HCT116 (cell line): ENCODE data around the gene PCBP3. TPM values are rescaled to one million over a fixed set of nuclear protein-coding genes. Genes with fewer than 3 reads are reported as not detected.

Experiments used
- ATAC-seq: fragments of 200-7000 bp; cut with Tn5 transposase; 2 replicates; pipeline ENCODE4 v1.9.1; 2020; ENCODE audit warnings: mild to moderate bottlenecking, moderate library complexity
- BruUV-seq: library from RNA; stranded (reverse); fragments of 400-500 nt; replicated peaks from 2 replicates; lab custom pipeline; 2021; lab: Mats Ljungman, UMichigan
- CTCF ChIA-PET: fragments of 300-600 bp; sonication (Branson Sonifier 250); formaldehyde crosslinking; loops from one replicate; lab custom pipeline; 2021; ENCODE audit warnings: antibody characterized with exemption; lab: Charles Lee
- POLR2A ChIA-PET: fragments of 300-600, 350-600 bp; sonication (Branson Sonifier 250); formaldehyde crosslinking; loops from one replicate; lab custom pipeline; 2021; ENCODE audit warnings: antibody characterized with exemption; lab: Charles Lee
- RAD21 ChIA-PET, 2 experiments: fragments of 300-600 bp; sonication (Branson Sonifier 250); formaldehyde crosslinking; loops; one replicate each; lab custom pipeline; 2023; ENCODE audit warnings: low total read pairs in 2 of 2; ENCODE audit not compliant: uncharacterized antibody in 2 of 2, unreplicated experiment in 2 of 2, low non-redundant PET in 1 of 2; lab: Charles Lee
- DNase-seq: peaks from one replicate; pipeline ENCODE4 v3.0.0-alpha.2; 2010; ENCODE audit warnings: low read depth, low spot score
- H2AFZ ChIP-seq: fragments of 200-600 bp; shearing (Covaris generic), sonication (generic); 2 replicates; pipeline ENCODE4 v1.6.1; 2017; ENCODE audit warnings: low read depth, mixed run types, mixed read lengths, antibody characterized with exemption, low read length; ENCODE audit not compliant: poor library complexity, severe bottlenecking
- H3K27ac ChIP-seq: 2 replicates; pipeline ENCODE4 v1.5.1; 2012; ENCODE audit warnings: low read depth, low read length
- H3K27me3 ChIP-seq: fragments of 200-600 bp; sonication (generic); 2 replicates; pipeline ENCODE4 v1.6.1; 2016; ENCODE audit warnings: mixed run types, low read length, mixed read lengths; ENCODE audit not compliant: insufficient read depth
- H3K36me3 ChIP-seq, 2 experiments: fragments of 200-500 bp in 1 of 2; fragments of 200-600 bp in 1 of 2; sonication (Bioruptor generic) in 1 of 2; sonication (generic) in 1 of 2; 2 replicates each; pipeline versions ENCODE4 v1.5.1 to v1.6.1; 2014 to 2016; ENCODE audit warnings: low read length in 2 of 2, inconsistent platforms in 1 of 2, mixed read lengths in 1 of 2, mixed run types in 1 of 2; ENCODE audit not compliant: insufficient read depth in 2 of 2, control insufficient read depth in 1 of 2
- H3K4me1 ChIP-seq, 2 experiments: fragments of 200-600 bp in 1 of 2; sonication (generic) in 1 of 2; 2 replicates each; pipeline versions ENCODE4 v1.5.1 to v1.6.1; 2012 to 2017; ENCODE audit warnings: low read length in 2 of 2, inconsistent platforms in 1 of 2, mild to moderate bottlenecking in 1 of 2, mixed read lengths in 1 of 2, mixed run types in 1 of 2, moderate library complexity in 1 of 2; ENCODE audit not compliant: insufficient read depth in 2 of 2, control insufficient read depth in 1 of 2
- H3K4me2 ChIP-seq: fragments of 200-600 bp; sonication (generic); 2 replicates; pipeline ENCODE4 v1.6.1; 2017; ENCODE audit warnings: mixed run types, low read length, mixed read lengths
- H3K4me3 ChIP-seq, 2 experiments: fragments of 200-600 bp in 1 of 2; sonication (generic) in 1 of 2; replicated peaks in 1 of 2; 2 replicates each; pipeline ENCODE4 v1.5.1; 2011 to 2016; ENCODE audit warnings: low read length in 2 of 2, control low read depth in 1 of 2, low read depth in 1 of 2, mild to moderate bottlenecking in 1 of 2, mixed read lengths in 1 of 2, mixed run types in 1 of 2
- H3K79me2 ChIP-seq: fragments of 200-600 bp; sonication (generic); 2 replicates; pipeline ENCODE4 v1.6.1; 2017; ENCODE audit warnings: mild to moderate bottlenecking, mixed run types, low read length, moderate library complexity, mixed read lengths; ENCODE audit not compliant: insufficient read depth
- H3K9ac ChIP-seq: fragments of 200-600 bp; sonication (generic); 2 replicates; pipeline ENCODE4 v1.6.1; 2016; ENCODE audit warnings: low read length, mixed read lengths
- H3K9me2 ChIP-seq: fragments of 200-600 bp; sonication (generic), shearing (Covaris generic); 2 replicates; pipeline ENCODE4 v1.6.1; 2017; ENCODE audit warnings: mixed run types, mild to moderate bottlenecking, moderate library complexity; ENCODE audit not compliant: insufficient read depth
- H3K9me3 ChIP-seq, 2 experiments: fragments of 200-500 bp in 1 of 2; fragments of 200-600 bp in 1 of 2; sonication (Bioruptor generic) in 1 of 2; sonication (generic) in 1 of 2; 2 replicates each; pipeline ENCODE4 v1.6.1; 2014 to 2017; ENCODE audit warnings: low read length in 2 of 2, mixed read lengths in 2 of 2, inconsistent platforms in 1 of 2, low read depth in 1 of 2, mild to moderate bottlenecking in 1 of 2, mixed run types in 1 of 2, moderate library complexity in 1 of 2; ENCODE audit not compliant: control insufficient read depth in 1 of 2, insufficient read depth in 1 of 2
- H4K20me1 ChIP-seq: fragments of 200-600 bp; sonication (generic), shearing (Covaris generic); 2 replicates; pipeline ENCODE4 v1.6.1; 2017; ENCODE audit warnings: mixed run types, mild to moderate bottlenecking, moderate library complexity; ENCODE audit not compliant: insufficient read depth
- FOSL1 ChIP-seq: IDR thresholded peaks from 2 replicates; pipeline ENCODE4 v1.6.1; 2012; ENCODE audit warnings: low read depth
- REST ChIP-seq: IDR thresholded peaks from 2 replicates; pipeline ENCODE4 v1.6.1; 2012; ENCODE audit warnings: low read depth
- YY1 ChIP-seq: IDR thresholded peaks from 2 replicates; pipeline ENCODE4 v1.6.1; 2011; ENCODE audit warnings: low read length, low read depth, moderate library complexity, mild to moderate bottlenecking; ENCODE audit not compliant: insufficient replicate concordance; ENCODE audit errors: extremely low read depth
- ZNF274 ChIP-seq: fragments of 200-500 bp; sonication (Bioruptor generic); IDR thresholded peaks from 2 replicates; pipeline ENCODE4 v1.6.1; 2014; ENCODE audit warnings: mild to moderate bottlenecking, low read depth, low read length, inconsistent platforms
- intact Hi-C: fragments of 100-400 bp; cut with micrococcal nuclease; formaldehyde crosslinking; loops from 2 replicates; pipeline ENCODE4 v1.10.0; 2022
- total RNA-seq: library from RNA; stranded (reverse); gene quantifications from one replicate; pipeline ENCODE4 v1.2.1, GENCODE V29; 2021; ENCODE audit not compliant: unreplicated experiment

Gene PCBP3
- total RNA-seq, 1 experiment from 2014 or later: 3.1 TPM

- Histone ChIP-seq H3K79me2 (no peaks in the 10 kb centered on the region), H3K9me2 (no peaks in the 10 kb centered on the region), H3K27ac (no peak overlapping the region), H4K20me1 (no peaks in the 10 kb centered on the region), H3K4me1 (no peaks in the 10 kb centered on the region), H3K4me2 (peak overlapping the region; percentile 51), H3K4me3 (peak overlapping the region; percentile 32; a peak in 3 of 4 replicates), H3K27me3 (peaks cover 5% of the 10 kb centered on the region; the same call in 1 of the 2 replicates), H3K36me3 (no peaks in the 10 kb centered on the region), H3K9me3 (no peaks in the 10 kb centered on the region), H2AFZ (no peak overlapping the region), H3K9ac (no peak overlapping the region)
- DNase-seq (no peak), ATAC-seq (no peak)
- RAD21 ChIA-PET: no interaction called here
- intact Hi-C loops: loop anchor here (5.0 kb wide), 1 partner anchor 92 kb away; no protein-coding TSS in a partner anchor
- CTCF ChIA-PET: no interaction called here
- TSS peak; percentile 67 for BruUV-seq
- POLR2A ChIA-PET: no interaction called here
- TF ChIP-seq REST: no peak
- no peak for TF ChIP-seq FOSL1
- TF ChIP-seq ZNF274: no peak
- TF ChIP-seq YY1: no peak
Measured at GRCh38 chr21:45644041-45644906, 749 bp downstream of the PCBP3 start.
